Adipose tissue (tissue), 3 donors: ENCODE results near the gene ITPRID2. TPM values are rescaled to one million over a fixed set of nuclear protein-coding genes. Genes with fewer than 3 reads are reported as not detected.

Source experiments
- H3K27ac ChIP-seq: one replicate; pipeline ENCODE4 v1.5.1; 2013; ENCODE audit warnings: low read depth, low read length
- WGBS, 3 donors: extraction: QIAGEN DNeasy Blood & Tissue Kit; methylation state at CpG; one replicate each; pipeline ENCODE4 v1.1.7; 2013; 5-methylcytosine and 5-hydroxymethylcytosine counted together
- polyA plus RNA-seq, 3 donors: library from polyadenylated mRNA; stranded (reverse); fragments of 200-250 nt; gene quantifications; one replicate each; pipeline ENCODE4 v1.2.3, GENCODE V29; 2013
- donor health status: healthy with polysubstance abuse.
- donor health status: Bipolar disorder and iron deficiency.
- donor health status: healthy.

Gene ITPRID2
- polyA plus RNA-seq: 10 to 100 TPM; 39.3 to 94.1 (median 42.4) TPM

GRCh38 chr2:181891258-181891965 lies at the start of gene ITPRID2:
Gene ITPRID2 (plus strand): TSS chr2:181891730. CDS start chr2:181892067, 337 bp downstream.
- WGBS, 3 donors: 0 to 1% (median 0%) methylated on average over 18 to 58 of the region's 58 CpGs
- peak within 1 kb of the TSS; percentile 60 for H3K27ac ChIP-seq

GRCh38 chr2:181844551-181845290 lies 46.8 kb upstream of the ITPRID2 start:
- 83 to 97% (median 92%) methylated on average over 1 of the region's 1 CpG for WGBS, 3 donors
- H3K27ac ChIP-seq: no peak overlapping the region

GRCh38 chr2:181846399-181847197 lies 44.9 kb upstream of the ITPRID2 start:
- 53 to 66% (median 64%) methylated on average over 4 of the region's 4 CpGs for WGBS, 3 donors
- H3K27ac ChIP-seq: no peak overlapping the region

DNA sequence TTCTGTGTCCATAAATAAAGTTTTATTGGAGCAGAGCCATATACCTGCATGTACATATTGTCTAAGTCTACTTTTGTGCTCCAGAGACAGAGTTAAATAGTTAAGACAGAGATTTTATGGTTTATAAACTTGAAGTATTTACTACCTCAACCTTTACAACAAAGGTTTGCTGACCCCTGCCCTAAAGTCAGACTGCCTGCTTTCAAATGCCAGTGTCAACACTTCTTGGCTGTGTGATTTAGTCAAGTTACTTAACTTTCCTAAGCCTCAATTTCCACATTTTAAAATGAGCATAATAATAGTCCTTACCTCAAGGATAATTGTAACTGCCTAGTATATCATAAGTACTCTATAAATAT lies 44.4 kb upstream of the ITPRID2 start:
- H3K27ac ChIP-seq: no peak overlapping the region

DNA sequence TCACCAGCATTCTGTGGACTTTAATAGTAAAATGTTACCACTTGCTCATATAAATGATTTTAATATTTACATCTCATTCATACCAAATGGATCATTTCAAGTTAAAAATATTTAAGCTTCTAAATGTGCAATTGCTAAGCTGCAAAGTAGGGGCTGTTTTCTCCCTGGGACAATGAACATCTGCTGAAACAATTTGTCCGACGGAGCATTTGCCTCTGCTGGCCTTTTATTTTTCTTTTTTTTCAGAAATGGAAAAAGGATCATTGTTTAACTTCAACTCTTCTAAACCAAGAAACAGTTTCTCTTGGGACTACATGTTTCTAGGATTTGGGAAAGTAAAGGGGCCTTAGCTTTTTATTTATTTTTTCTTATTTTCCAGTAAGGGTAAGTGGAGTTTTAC lies 43.8 kb upstream of the ITPRID2 start:
- H3K27ac ChIP-seq: no peak overlapping the region
- 49 to 70% (median 50%) methylated on average over 2 of the region's 2 CpGs for WGBS, 3 donors

- 55 to 67% (median 58%) methylated on average over 3 of the region's 3 CpGs for WGBS, 3 donors
- no peak overlapping the region for H3K27ac ChIP-seq
Observed at GRCh38 chr2:181848261-181848886, 43.2 kb upstream of the ITPRID2 start.

- WGBS, 3 donors: 82 to 98% (median 97%) methylated on average over 1 of the region's 1 CpG
- no peak overlapping the region for H3K27ac ChIP-seq
Observed at GRCh38 chr2:181849601-181850000, 41.9 kb upstream of the ITPRID2 start.

GRCh38 chr2:181850936-181851560 lies 40.5 kb upstream of the ITPRID2 start:
- H3K27ac ChIP-seq: no peak overlapping the region

DNA sequence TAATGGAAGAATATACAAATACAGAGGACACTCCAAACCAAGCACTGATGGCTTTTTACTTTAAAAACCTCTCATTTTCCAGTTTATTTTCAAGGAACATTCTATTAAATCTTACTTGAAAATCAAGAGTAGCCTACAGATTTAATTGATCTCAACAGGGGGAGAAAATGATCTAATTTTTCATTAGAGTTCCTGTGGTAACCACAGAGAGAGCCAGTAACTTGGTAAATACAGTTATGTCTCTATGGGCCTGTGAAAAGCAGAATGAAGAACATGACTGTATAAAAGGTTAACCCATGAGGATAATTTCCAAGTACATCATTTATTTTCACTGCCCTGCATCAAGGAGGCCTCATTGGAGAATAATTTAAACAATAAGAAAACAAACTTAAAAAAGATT lies 39.8 kb upstream of the ITPRID2 start:
- H3K27ac ChIP-seq: no peak overlapping the region

- H3K27ac ChIP-seq: no peak overlapping the region
Observed at GRCh38 chr2:181853696-181854095, 37.8 kb upstream of the ITPRID2 start.

DNA sequence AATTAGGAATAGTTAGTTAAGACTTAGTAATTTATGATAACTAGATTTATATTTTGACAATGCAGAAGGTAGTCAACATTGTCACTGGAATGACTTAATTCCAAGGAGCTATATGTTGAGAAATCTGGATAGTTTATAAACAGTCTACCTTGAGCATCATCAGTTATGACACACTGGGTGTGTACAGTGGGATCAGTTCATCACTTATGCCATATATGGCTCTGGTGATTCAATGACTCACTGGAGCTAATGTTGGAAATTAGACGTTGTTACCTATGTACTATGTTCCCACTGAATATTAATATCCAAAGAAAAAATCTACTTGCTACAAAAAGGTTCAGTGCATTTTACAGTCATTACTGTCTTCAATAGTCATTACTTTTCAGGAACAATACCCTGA lies 34.0 kb upstream of the ITPRID2 start:
- H3K27ac ChIP-seq: no peak overlapping the region
- 48 to 77% (median 77%) methylated on average over 1 of the region's 1 CpG for WGBS, 3 donors

- H3K27ac ChIP-seq: no peak overlapping the region
- WGBS, 3 donors: 51 to 73% (median 65%) methylated on average over 2 of the region's 2 CpGs
Observed at GRCh38 chr2:181858600-181858999, 32.9 kb upstream of the ITPRID2 start.

DNA sequence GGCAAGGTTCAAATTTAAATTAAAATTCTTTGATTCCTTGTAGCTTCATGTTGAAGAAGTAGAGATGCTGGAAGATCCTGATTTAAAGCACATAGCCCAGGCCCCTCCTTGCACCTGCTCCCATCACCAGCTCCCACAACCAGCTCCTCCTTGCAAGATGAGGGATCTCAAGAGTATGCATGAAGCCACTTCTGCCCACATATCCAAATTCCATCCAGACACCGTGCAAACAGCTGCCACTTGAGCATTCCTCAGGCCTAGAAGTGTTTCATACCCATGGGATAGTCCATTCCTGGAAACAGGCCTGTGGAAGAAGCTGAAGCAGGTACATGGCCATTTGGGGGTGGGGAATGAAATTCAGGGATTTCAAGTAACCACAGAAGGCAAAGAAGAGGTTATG lies 32.4 kb upstream of the ITPRID2 start:
- WGBS, 3 donors: 58 to 81% (median 71%) methylated on average over 1 of the region's 1 CpG
- no peak overlapping the region for H3K27ac ChIP-seq

DNA sequence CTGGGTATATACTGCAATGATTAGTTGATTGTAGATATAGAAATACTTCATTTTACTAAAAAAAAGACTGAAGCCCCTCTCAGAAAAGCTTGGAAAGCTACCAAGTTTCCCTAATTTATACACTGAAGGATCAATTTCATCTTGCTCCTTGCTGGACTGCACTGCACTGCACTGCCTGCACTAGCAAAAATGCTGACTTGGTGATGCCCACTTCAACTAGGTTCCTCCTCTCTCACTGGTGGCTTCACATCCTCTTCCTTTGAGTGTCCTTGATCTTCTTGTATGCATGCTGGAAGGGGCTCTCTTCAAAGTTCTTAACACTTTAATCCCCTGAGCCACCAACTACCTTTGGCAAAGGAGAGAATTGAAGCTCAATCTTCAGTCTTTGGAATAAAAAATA lies 31.7 kb upstream of the ITPRID2 start:
- no peak overlapping the region for H3K27ac ChIP-seq

- no peak overlapping the region for H3K27ac ChIP-seq
Observed at GRCh38 chr2:181861379-181861778, 30.2 kb upstream of the ITPRID2 start.

DNA sequence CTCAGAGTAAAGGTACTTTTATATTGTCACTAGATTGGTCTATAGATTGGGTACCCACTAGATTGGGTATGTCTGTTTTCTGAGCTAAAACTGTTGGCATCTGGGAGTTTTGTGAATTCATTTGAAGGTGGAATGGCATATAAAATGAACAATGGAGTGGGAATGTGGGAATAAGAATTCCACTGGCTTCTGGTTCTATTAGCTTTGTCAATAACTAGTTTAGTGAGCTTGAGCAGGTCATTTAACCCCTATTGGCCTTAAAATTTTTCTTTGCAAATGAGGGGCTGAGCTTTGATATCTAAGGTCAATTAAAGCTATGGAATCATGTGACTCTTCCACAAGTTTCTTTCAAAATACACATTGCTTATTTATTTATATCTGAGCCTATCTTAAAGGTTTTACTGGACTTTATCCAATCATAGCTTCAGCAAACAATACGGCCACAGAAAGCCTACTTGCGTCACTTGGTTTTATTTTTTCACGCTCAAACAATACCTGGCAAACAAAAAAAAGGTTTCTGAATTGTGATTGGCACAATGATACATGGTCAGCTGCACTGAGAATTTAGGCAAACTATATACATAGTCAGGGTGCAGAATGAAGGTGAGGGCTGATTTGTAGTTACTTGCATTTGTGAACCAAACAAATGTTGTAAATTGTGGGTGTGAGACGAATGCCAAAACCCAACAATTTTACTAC lies 28.8 kb upstream of the ITPRID2 start:
- 44 to 93% (median 90%) methylated on average over 4 of the region's 4 CpGs for WGBS, 3 donors
- H3K27ac ChIP-seq: no peak overlapping the region

More at GRCh38 chr2:181861379-181861778, 30.2 kb upstream of the ITPRID2 start:
- WGBS, 3 donors: 49 to 92% (median 87%) methylated on average over 4 of the region's 4 CpGs

- WGBS, 3 donors: 32 to 96% (median 76%) methylated on average over 1 of the region's 1 CpG
- H3K27ac ChIP-seq: no peak overlapping the region
Observed at GRCh38 chr2:181872178-181872577, 19.4 kb upstream of the ITPRID2 start.

- H3K27ac ChIP-seq: no peak overlapping the region
- 43 to 70% (median 48%) methylated on average over 2 of the region's 2 CpGs for WGBS, 3 donors
Observed at GRCh38 chr2:181876614-181877063, 14.9 kb upstream of the ITPRID2 start.
